GM11168 (cell line): ENCODE results near the gene GAMT.

Experiments
- in situ Hi-C: fragments of 300-500 bp; cut with MboI; formaldehyde crosslinking; loops from one replicate; pipeline ENCODE4 v1.12.0; 2022; ENCODE audit warnings: low sequenced_read_pairs; ENCODE audit not compliant: unreplicated experiment

The GAMT gene

DNA sequence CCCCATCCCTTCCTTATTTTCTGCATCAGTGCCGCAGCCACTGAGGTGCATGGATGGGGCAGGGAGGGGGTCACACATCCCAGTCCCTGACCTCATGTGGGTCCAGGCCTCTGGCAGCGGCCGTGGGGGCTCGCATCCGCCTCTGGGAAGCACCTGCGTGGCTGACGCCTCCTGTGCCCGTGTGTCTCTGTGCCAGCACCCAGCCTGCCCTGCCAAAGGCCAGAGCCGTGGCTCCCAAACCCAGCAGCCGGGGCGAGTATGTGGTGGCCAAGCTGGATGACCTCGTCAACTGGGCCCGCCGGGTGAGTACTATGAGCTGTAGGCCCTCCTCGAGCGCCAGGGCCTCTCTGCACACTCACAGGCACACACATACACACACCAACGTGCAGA lies 12.7 kb downstream of the GAMT start:
- in situ Hi-C loops = no loop called here

DNA sequence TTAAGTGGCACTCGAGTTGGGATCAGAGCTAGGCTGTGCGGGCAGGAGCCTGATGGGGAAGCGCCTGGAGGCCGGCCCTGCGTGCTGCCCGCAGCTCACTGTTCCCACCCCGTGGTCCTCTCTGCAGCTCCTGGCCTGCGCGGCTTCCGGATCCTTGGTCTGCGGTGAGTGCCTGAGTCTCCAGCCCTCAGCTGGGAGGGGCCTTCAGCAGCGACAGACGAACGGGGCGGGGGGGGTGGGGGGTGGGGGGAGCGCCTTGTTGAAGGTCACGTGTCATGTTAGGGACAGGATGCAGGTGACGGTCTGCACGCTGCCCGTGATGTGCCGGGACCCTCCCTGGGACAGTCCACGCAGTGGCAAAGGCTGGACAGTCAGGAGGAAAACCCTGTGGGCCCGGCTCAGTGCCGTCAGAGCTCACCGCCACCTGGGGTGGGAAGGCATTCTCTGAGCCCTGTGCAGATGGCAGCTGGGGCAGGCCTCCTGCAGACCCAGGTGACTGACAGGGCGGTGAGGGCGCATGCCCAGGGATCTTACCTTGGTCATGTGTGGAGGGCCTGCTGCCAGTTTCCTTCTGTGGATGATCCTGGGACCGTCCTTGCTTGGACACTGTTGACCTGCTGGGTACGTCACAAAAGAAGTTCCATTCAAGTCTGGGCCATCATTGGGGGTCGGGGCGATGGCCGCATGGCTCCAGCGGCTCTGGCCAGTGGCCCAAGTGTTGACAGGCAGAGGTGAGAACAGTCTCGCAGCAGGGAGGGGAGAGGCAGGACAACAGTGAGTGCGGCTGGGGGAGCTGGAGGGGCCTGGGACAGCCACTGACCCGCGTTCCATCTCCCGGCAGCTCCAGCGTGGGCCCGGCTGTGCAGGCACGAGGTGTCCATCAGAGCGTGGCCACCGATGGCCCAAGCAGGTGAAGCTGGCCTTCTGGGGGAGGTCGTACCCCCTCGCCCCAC lies 13.4 kb downstream of the GAMT start:
- in situ Hi-C loops = no loop called here

DNA sequence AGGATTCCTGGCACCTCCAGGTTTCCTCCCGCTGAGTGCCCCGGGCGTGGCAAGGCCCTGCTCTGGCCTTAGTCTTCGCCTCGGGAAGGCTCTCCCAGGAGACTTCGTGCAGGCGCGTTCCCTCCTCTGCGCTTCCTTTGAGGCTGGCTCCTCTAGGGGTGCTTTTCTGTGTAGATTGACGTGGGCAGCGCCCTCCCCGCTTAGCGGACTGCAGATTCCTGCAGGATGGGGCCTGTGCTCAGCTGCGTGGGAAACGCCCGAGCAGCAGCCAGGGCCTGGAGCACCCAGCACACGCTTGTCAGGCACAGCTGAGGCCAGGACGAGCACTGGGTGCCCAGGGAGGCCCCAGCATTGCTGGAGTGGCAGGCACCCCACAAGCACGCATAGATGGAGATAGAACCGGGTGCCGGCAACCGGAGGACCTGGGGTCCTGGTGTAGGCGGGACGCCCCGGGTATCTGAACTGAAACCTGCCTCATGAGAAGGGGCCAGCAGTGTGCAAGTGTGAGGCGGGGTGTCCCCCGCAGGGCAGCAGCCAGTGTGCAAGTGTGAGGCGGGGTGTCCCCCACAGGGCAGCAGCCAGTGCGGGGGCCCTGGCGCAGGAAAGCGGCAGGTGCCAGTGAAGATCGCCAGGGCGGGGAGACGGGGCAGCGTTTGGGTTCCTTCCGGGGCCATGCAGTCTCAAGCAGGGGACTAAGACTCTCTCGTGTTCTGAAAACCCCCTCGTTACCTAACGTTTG lies 14.2 kb downstream of the GAMT start:
- in situ Hi-C loops = no loop called here

DNA sequence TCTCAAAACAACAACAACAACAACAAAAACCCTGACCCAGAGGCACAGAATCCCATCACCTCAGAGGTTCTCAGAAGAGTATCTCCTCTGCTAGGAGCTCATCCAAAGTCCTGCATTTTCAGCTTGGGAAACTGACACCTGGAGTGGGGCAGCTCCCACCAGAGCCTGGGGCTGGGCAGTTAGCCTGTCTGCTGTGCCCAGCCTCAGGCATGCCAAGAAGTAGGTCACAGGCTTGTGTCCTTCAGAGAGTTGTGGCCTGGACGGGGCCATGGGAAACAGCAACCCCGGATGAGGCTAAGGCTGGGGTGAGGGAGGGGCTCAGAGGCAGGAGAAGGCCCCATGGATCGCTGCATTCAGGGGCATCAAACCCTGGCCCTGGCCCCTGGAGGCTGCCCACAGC lies 15.5 kb downstream of the GAMT start:
- in situ Hi-C loops = no loop called here

DNA sequence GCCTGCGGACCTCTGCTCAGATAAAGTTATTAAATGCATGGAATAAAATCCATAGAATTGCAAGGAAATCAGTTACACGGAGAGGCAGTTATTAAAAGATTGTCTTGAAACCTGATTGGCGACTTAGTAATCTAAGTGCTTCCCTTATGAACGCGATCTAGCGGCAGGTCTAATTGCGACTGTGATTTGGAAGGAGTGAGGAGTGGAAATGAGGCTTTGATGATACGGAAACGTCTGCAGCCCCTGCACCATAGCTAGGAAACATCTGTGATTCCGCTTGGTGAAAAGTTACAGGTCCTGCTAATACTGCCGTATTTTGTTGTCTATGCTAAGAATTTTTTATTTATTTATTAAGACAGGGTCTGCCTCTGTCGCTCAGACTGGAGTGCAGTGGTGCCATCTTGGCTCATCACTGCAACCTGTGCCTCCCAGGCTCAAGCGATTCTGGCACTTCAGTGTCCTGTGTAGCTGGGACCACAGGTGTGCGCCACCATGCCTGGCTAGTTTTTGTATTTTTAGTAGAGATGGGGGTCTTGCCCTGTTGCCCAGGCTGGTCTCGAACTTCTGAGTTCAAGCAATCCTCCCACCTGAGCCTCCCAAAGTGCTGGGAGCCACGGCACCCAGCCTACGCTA lies 16.7 kb downstream of the GAMT start:
- in situ Hi-C loops = no loop called here

DNA sequence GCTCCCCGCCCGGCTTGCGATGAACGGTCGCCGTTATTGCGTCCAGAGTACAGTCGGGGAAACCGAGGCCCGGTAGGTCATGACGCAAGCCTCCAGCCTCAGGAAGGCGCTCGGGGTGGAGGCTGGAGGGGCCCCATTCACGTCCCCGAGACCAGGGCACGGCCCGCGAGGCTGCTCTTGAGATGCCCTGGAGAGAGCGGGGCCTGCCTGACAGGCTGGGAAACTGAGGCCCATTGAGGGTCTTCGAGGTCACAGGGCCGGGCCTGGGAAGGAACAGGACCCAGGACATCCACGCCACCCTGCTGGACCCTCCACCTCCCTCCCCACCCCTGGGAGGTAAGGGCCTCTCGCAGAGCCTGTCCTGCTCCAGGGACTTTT lies 17.3 kb downstream of the GAMT start:
- in situ Hi-C loops = no loop called here

DNA sequence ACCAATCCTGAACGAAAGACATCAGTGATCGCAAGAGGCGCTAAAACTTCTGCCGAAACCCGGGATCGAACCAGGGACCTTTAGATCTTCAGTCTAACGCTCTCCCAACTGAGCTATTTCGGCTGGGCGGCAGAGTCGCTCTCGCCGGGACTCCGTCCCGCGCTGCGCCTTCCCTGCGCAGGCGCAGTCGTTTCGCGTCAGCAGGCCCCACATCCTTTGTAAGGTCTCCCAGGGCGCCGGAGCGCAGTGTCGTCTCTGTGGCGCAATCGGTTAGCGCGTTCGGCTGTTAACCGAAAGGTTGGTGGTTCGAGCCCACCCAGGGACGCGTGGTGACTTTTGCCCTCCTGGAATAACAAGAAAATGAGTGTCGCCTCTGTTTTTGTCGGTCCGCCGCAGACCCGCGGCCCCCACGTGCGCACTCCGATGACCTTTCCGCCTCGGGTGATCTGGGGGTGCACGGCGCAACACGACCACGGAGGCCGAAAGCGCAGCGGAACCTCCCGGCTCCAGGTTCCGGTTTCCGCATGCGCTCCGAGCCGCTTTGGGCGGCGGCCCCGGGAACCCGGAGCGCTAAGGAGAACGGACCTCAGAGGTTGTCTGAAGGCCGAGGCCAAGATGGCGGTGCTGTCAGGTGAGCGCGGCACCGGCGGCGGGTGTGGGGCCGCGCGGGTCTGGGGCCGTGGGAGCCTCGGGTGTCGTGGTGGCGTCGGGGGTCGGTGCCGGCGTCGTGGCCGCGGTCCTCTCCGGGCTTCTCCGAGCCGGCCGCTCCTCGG lies 17.8 kb downstream of the GAMT start, which contains the start of gene NDUFS7:
NDUFS7 (plus strand) TSS at position 596 of the 773 bp plus-strand sequence; CDS start at position 616, 20 bp downstream.
- in situ Hi-C loops = no loop called here

DNA sequence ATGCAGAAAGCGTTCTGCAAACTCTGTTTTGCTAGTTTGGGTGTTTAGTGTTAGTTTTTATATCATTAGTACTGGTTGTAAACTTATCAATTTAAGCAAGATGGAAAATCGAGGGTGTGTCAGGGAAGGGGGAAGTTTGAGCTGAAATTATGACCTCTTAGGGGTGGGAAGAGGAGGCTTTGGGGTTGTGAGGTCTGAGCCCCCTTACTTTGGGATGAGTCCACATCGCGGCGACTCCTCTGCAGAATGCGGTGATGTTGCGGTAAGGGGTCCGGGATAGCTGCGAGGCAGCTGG lies 18.4 kb downstream of the GAMT start:
- in situ Hi-C loops = no loop called here

DNA sequence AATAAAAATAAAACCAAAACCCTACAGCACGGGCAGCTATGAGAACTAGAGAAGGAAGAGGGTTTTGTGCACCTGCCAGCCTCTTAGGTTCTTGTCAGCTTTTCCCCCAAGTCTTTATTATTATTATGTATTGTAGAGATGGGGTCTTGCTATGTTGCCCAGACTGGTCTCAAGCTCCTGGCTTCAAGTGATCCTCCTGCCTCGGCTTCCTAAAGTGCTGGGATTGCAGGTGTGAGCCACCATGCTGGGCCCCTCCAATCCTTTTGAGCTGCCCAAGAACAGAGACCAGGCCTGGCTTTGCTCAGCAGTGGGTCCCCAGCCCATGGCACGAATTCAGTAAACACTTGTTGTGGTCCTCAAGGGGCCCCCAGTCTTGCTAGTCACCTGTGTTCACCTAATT lies 19.1 kb downstream of the GAMT start:
- in situ Hi-C loops = no loop called here

DNA sequence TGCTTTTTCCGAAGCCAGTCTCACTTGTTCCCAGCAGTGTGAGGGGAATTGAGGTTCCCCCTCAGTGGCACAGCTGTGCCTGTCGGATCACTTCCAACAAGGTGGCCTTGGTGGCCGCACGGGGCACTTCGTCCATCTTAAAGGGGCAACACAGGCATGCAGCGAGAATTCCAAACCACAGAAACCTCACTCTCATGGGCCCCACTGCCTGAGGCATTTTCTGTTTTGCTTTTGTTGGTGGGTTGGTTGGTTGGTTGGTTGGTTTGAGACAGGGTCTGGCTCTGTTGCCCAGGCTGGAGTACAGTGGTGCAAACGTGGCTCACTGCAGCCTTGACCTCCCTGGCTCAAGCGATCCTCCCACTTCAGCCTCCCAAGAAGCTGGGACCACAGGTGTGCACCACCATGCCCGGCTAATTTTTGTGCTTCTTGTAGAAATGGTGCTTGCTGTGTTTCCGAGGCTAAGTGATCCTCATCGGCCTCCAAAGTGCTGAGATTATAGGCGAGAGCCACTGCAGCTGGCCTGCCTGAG lies 21.3 kb downstream of the GAMT start:
- in situ Hi-C loops = no loop called here

DNA sequence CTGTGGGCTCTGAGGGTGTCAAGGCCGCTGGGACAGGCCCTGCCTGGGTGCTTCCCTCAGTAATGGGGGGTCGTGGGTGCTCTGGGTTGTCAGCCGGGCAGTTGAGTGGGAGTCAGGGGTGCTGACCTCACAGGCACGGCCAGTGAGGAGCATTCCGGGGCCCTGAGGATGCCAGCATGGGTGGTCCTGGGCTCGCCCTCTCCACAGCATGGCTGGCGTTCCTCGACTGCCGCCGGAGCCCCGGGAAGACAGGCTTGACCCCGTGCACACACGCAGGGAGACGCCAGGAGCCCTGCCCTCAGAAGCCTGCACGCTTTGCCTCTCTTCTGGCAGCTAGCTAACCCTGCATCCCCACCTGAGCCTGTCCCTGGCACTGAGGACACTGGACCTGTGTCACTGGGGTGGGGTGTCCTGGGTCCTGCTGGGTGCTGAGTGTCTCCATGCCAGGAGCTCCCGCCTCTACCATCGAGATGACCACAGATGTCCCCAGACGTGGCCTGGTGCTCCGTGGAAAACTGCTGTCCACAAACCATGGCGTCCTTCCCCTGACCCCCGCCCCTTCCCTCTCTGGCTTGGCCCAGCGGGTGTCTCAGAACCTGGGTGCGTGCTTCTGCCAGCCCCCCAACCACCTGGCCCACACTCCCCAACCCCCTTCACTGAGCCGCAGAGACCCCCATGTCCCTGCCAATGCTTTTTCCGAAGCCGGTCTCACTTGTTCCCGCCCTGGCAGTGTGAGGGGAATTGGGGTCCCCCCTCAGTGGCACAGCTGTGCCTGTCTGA lies 22.0 kb downstream of the GAMT start:
- in situ Hi-C loops = no loop called here

DNA sequence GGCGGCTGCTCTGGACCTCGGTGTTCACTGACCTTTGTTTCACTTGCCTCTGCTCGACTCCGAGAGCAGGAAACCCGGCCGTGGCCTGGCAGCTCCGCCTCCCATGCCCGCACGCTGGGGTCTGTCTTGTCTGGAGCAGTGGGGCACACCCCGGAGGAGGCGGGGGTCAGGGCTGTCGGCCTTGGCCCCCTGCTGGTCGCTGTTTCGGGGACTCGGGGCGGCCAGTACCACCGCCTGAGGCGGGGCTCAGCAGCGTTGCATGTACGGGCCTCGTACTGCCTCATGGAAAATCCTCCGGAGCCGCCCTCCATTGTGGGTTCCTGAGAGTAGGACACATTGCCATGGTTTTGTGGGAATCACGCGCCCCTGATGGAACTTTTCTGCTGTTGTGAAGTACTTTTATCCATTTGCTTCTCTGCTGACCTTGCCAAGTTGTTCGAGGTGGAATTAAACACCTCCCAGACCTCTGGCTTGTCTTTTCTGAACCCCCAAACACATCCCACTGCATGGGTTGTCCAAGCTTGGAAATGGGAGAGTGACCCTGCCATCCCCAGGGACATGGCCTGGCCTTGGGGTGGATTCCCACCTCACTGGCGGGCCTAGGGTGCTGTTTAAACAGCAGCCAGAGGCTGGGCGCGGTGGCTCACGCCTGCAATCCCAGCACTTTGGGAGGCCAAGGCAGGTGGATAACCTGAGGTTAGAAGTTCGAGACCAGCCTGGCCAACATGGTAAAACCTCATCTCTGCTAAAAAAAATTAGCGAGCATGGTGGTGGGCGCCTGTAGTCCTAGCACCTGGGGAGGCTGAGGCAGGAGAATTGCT lies 23.2 kb downstream of the GAMT start:
- in situ Hi-C loops = no loop called here

DNA sequence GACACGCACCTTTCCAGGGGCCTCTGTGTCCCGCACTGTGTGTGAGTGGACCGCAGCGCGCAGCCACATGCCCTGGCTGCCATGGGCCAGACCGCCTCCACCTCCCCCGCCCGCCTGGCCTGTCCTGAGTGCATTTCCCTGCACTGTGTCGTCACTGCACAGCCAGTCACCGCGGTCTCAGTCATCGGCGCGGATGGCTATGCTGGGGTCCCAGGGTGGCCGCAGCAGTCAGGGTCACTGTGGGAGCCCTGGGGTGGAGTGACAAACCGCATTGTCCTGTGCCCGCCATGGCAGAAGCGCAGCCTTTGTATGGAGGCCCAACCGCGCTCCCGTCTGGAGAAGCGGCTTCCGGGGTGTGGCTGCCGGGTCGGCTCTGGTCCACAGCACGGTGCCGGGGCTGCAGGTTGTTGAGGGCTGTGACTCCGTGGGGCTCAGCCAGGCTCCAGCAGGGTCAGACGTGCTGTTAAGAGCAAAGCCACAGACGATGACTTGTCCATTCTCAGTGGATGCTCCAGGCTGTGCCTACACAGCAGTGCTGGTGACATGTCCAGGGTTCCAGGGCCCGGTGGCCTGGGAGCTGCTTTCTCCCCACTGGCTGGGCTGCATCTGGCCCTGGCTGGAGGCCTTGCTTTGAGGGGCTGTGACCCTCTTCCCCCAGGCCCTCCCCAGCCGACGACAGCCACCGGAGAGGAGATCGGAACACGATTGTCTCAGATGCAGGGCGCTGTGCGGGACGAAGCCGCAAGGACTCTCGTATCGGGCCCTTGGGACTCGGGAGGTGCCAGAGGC lies 24.0 kb downstream of the GAMT start:
- in situ Hi-C loops = no loop called here

DNA sequence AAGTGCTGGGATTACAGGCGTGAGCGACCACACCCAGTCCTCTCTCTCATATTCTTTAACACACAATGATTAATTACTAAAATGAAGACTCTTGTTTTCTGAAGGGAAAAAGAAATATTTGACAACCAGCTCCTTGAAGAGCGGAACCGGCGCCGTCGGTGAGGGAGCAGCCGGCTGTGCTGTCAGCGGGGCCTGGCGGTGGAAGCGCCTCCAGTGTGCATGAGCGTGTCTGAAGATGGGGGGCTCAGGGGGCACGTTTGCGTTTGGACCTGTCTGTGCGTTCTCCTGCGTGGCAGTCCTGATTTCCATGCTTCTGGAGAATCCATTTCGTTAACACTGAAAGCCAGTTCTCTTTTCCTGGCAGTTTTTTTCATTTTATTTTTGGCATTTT lies 24.9 kb downstream of the GAMT start:
- in situ Hi-C loops = no loop called here

DNA sequence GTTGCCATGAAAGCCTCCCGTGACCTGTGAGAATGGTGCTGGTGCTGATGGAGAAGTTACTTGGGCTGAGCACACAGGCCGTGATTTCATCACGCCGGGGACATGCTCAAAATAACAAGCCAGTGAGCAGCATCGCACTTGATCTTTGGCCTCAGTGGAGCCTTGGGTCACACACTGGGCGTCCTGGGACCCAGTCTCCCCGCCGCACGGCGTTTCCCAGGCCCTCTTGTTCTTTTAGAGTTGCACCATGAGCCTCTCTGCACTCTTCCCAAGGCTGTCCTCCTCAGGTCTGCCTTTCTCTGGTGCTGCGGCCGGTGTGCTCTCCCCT lies 27.1 kb downstream of the GAMT start:
- in situ Hi-C loops = loop anchor here (5.0 kb wide), 1 partner anchor 82 kb away; no protein-coding TSS in a partner anchor

DNA sequence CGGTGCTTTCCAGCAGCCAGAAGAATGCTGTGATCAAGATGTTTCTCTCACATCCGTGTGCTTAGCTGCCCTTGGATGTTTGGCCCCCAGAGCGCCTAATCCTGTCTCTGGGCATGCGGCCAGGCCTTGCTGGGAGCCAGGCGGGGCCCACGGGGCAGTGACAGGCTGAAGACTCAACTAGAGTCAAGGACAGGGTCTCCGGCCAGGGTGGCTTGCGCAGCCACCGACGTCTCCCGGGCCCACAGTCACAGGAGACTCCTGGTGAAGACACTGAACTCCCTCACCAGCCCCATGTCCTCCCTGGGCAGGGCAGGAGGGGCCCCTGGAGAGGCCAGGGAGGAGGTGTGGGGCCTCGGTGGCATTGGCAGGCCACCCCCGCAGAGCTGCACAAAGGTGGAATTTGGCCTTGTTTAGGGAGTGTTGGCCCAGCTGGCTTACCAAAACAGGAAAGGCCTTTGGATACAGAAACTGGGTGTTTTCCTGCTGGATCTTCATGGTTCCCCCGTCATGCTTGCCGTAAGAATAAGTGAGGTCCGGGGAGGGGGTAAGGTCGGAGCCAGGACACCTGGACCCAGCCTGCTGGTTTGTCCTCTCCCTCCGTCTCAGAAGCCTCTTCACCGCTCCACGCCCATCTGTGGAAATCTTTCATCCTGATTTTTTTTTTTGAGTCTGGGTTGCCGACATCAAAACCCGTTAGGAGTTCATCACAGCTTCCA lies 27.6 kb downstream of the GAMT start:
- in situ Hi-C loops = loop anchor here (5.0 kb wide), 1 partner anchor 81 kb away; no protein-coding TSS in a partner anchor

DNA sequence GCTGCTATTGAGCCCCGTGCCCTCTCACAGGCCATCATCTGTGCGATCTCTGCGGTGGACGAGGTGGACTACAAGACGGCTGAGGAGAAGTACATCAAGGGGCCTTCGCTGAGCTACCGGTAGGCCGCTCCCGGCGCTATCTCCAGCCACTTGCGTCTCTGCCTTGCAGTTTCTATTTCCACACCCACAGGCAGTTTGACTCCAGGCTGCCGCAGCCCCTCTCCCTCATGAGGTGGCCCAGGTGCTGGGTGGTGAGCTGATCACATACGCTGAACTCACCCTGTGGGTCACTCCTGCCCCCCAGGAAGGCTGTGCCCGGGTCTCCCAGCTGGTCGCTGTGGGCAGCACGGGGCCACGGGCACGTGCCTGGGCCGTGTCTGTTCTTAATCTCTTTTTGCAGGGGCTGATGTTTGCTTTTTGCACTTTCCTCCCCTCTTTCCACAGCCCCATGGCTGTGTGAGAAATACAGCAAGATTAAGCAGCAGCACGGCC lies 28.3 kb downstream of the GAMT start:
- in situ Hi-C loops = loop anchor here (5.0 kb wide), 1 partner anchor 81 kb away; no protein-coding TSS in a partner anchor
